Tibial nerve (tissue), 4 donors: ENCODE data around the gene AGBL1. TPM values are rescaled to one million over a fixed set of nuclear protein-coding genes. Genes with fewer than 3 reads are reported as not detected.

ENCODE experiments used
- DNase-seq, 2 donors: peaks; one replicate each; pipeline ENCODE4 v3.0.0-alpha.2; 2019; ENCODE audit warnings: low spot score in 2 of 2
- H3K27ac ChIP-seq, 4 donors: fragments of 200-600 bp; sonication (generic) in 3 of 4; one replicate each; pipeline ENCODE4 v1.5.1; 2017 to 2019; ENCODE audit warnings: mild to moderate bottlenecking in 1 of 4
- H3K27me3 ChIP-seq, 2 donors: fragments of 200-600 bp; sonication (generic) in 1 of 2; one replicate each; pipeline versions ENCODE4 v1.5.1 to v1.6.0; 2017 to 2019
- H3K36me3 ChIP-seq, 3 donors: fragments of 200-600 bp; sonication (generic); one replicate each; pipeline ENCODE4 v1.5.1; 2018 to 2019
- H3K4me1 ChIP-seq, 4 donors: fragments of 200-600 bp; sonication (generic) in 3 of 4; one replicate each; pipeline ENCODE4 v1.5.1; 2017 to 2019
- H3K4me3 ChIP-seq, 4 donors: fragments of 200-600 bp; sonication (generic) in 3 of 4; one replicate each; pipeline ENCODE4 v1.5.1; 2017 to 2019; ENCODE audit warnings: mild to moderate bottlenecking in 1 of 4, moderate library complexity in 1 of 4
- H3K9me3 ChIP-seq, 4 donors: fragments of 200-600 bp; sonication (generic) in 3 of 4; one replicate each; pipeline ENCODE4 v1.5.1; 2017 to 2019
- EP300 ChIP-seq, 2 donors: sonication (generic); formaldehyde crosslinking; IDR thresholded peaks; one replicate each; pipeline ENCODE4 v1.6.1; 2017; ENCODE audit warnings: antibody characterized with exemption in 2 of 2, mild to moderate bottlenecking in 1 of 2
- POLR2A ChIP-seq, 2 donors: fragments of 450-650 bp; IDR thresholded peaks; one replicate each; pipeline ENCODE4 v1.6.1; 2017; ENCODE audit warnings: antibody characterized with exemption in 2 of 2, mild to moderate bottlenecking in 2 of 2, moderate library complexity in 2 of 2
- WGBS, 2 donors: methylation state at CpG; one replicate each; pipeline ENCODE4 v1.1.5; 2018; 5-methylcytosine and 5-hydroxymethylcytosine counted together
- total RNA-seq, 4 donors: library from RNA; depleted of rRNA; stranded (reverse); fragments of >200 nt; gene quantifications; one replicate each; pipeline ENCODE4 v1.1.0, GENCODE V29; 2016
- TF ChIP-seq, protein P1 (sequence below), 5 experiments: fragments of 200-600 bp in 3 of 5; fragments of 450-650 bp in 2 of 5; sonication (generic) in 3 of 5; IDR thresholded peaks; one replicate each; pipeline ENCODE4 v1.5.1; 2016 to 2019; ENCODE audit warnings: antibody characterized with exemption in 5 of 5, mild to moderate bottlenecking in 3 of 5, moderate library complexity in 2 of 5

The AGBL1 gene
- total RNA-seq, 4 donors from 2014 or later = under 0.01 to 1.2 (median 0.21) TPM; not detected in 1

DNA sequence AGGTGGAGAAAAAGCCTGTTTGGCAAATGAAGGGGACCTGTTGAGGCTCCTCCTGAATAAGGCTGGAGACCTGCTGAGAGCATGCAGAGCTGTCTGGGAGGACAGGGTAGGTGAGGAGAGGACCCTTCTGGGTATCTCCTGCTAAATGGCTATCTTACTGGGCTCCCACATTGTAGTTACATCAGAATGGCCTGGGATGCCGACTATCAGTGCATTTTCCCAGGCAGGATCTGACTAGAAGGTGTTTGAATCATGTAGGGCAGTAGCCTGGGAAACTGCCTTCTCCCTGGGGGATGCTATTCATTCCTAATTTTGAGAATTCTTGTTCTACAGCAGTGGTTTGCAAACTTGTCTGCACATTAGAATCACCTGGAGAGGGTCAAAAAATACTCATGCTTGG lies 631 bp downstream of the AGBL1 start:
- H3K27me3 ChIP-seq = no peaks in the 10 kb centered on the region
- 59 to 63% methylated on average over 1 of the region's 1 CpG for WGBS, 2 donors
- H3K9me3 ChIP-seq = no peaks in the 10 kb centered on the region
- no peak overlapping the region for H3K27ac ChIP-seq
- no peaks in the 10 kb centered on the region for H3K36me3 ChIP-seq
- no peak overlapping the region for H3K4me3 ChIP-seq
- DNase-seq = no peak
- H3K4me1 ChIP-seq = peaks cover 0 to 6% (median 0%) of the 10 kb centered on the region in 4 donors
- TF ChIP-seq EP300 (IDR thresholded peaks at IDR 0.05) (no peak), POLR2A (IDR thresholded peaks at IDR 0.05) (no peak)
- TF ChIP-seq, protein P1, sequence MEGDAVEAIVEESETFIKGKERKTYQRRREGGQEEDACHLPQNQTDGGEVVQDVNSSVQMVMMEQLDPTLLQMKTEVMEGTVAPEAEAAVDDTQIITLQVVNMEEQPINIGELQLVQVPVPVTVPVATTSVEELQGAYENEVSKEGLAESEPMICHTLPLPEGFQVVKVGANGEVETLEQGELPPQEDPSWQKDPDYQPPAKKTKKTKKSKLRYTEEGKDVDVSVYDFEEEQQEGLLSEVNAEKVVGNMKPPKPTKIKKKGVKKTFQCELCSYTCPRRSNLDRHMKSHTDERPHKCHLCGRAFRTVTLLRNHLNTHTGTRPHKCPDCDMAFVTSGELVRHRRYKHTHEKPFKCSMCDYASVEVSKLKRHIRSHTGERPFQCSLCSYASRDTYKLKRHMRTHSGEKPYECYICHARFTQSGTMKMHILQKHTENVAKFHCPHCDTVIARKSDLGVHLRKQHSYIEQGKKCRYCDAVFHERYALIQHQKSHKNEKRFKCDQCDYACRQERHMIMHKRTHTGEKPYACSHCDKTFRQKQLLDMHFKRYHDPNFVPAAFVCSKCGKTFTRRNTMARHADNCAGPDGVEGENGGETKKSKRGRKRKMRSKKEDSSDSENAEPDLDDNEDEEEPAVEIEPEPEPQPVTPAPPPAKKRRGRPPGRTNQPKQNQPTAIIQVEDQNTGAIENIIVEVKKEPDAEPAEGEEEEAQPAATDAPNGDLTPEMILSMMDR (IDR thresholded peaks at IDR 0.05) = no peak

DNA sequence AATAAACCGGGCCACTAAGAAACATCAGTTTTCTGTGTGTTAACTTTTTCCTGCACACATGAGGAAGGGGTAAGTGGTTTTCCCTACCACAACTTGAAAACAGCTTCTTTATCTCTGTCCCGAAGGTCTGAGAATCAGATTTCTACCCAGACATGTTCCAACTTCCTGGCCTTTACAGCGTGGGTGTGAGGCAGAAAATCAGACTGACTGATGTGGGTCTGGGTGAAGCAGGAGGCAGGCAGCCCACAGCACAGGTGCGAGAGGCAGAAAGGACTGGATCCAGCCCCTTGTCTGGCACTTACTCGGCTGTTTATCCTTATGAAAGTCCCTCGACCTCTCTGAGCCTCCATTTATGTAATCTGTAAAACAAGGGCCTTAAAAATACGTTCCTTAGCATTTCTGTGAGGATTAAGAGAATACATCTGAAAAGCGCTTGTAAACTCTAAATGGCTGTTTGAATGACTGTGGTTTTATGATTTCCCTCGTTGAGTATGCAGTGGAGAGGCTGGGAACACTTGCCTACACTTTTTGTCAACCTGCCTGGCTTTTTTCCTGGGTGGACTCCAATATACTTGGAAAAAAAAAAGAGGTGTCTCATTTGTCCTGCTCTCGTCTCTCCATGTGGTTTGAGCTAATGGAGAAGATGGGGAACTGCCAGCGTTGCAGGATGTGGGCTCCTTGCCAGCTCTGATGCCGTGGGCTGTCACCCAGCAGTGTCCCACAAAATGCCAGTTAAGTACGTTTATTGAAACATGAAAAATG lies 3.1 kb downstream of the AGBL1 start:
- DNase-seq = no peak
- H3K9me3 ChIP-seq = no peaks in the 10 kb centered on the region
- no peaks in the 10 kb centered on the region for H3K27me3 ChIP-seq
- H3K27ac ChIP-seq = no peak overlapping the region
- TF ChIP-seq, protein P1 (IDR thresholded peaks at IDR 0.05) = no peak
- TF ChIP-seq EP300 (IDR thresholded peaks at IDR 0.05) (no peak), POLR2A (IDR thresholded peaks at IDR 0.05) (no peak)
- peaks cover 0 to 6% (median 0%) of the 10 kb centered on the region in 4 donors for H3K4me1 ChIP-seq
- H3K4me3 ChIP-seq = no peak overlapping the region
- H3K36me3 ChIP-seq = no peaks in the 10 kb centered on the region
- WGBS, 2 donors = 36 to 39% methylated on average over 13 of the region's 13 CpGs

DNA sequence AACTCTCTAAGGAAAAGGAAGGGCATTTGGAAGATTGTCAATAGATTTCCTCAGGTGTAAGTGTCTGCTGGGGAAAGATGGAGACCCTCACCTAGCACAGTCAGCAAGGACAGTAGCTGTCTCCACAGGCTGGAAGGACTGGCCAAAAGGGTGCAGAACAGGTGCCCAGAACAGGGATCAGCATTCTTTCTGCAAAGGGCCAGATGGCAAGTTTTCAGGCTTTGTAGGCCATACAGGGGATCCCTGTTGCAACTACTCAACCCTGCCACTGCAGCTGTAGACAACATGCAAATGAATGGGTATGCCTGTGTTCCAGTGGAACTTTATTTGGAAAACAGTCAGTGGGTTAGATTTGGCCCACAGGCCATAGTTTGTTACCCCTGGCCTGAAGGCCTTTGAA lies 8.1 kb downstream of the AGBL1 start:
- no peak overlapping the region for H3K27ac ChIP-seq
- H3K4me3 ChIP-seq = no peak overlapping the region
- H3K27me3 ChIP-seq = no peaks in the 10 kb centered on the region
- peaks cover 0 to 4% (median 0%) of the 10 kb centered on the region in 4 donors for H3K4me1 ChIP-seq
- no peaks in the 10 kb centered on the region for H3K9me3 ChIP-seq
- TF ChIP-seq, protein P1 (IDR thresholded peaks at IDR 0.05) = no peak
- TF ChIP-seq POLR2A (IDR thresholded peaks at IDR 0.05) = no peak
- TF ChIP-seq EP300 (IDR thresholded peaks at IDR 0.05) = no peak
- H3K36me3 ChIP-seq = no peaks in the 10 kb centered on the region
- no peak for DNase-seq

DNA sequence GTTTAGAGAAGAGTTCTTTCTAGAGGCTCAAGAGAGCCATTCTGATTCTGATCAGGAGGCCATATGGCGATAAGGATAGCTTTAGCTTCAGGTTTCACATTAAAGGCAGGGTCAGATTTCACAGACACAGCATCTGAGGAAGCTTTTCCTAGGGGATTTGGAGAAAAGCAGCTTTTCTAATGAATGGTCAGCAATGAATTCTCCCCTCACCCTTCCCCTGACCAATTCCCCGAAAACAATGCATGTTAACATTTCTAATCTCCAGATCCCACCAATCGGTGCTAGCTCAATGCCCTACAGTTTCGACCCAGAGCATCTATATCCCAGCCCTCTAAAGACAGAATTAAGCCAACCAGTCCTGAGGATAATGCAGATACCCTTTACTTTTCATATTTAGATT lies 9.8 kb downstream of the AGBL1 start:
- H3K4me3 ChIP-seq = no peak overlapping the region
- no peaks in the 10 kb centered on the region for H3K27me3 ChIP-seq
- TF ChIP-seq, protein P1 (IDR thresholded peaks at IDR 0.05) = no peak
- no peak for TF ChIP-seq POLR2A (IDR thresholded peaks at IDR 0.05)
- TF ChIP-seq EP300 (IDR thresholded peaks at IDR 0.05) = no peak
- no peak overlapping the region for H3K27ac ChIP-seq
- H3K9me3 ChIP-seq = no peaks in the 10 kb centered on the region
- H3K36me3 ChIP-seq = no peaks in the 10 kb centered on the region
- no peak for DNase-seq
- 35 to 43% methylated on average over 4 of the region's 4 CpGs for WGBS, 2 donors
- H3K4me1 ChIP-seq = no peaks in the 10 kb centered on the region

DNA sequence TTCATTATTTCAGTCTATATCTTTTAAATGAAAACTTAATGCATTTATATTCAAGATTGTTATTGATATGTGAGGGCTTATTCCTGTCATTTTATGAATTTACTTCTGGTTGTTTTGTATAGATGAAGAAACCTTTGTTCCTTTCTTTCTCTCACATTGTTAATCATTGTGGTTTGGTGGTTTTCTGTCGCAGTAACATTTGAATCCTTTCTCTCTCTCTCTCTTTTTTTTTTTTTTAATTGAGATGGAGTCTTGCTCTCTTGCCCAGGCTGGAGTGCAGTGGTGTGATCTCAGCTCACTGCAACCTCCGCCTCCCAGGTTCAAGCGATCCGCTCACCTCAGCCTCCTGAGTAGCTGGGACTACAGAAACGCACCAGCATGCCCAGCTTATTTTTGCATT lies 22.1 kb downstream of the AGBL1 start:
- 91 to 98% methylated on average over 5 of the region's 5 CpGs for WGBS, 2 donors
- Histone ChIP-seq H3K36me3 (no peaks in the 10 kb centered on the region), H3K9me3 (peaks cover 0 to 31% (median 2%) of the 10 kb centered on the region in 4 donors), H3K27ac (no peak overlapping the region), H3K27me3 (no peaks in the 10 kb centered on the region), H3K4me3 (no peak overlapping the region), H3K4me1 (no peaks in the 10 kb centered on the region)
- no peak for DNase-seq
- TF ChIP-seq EP300 (IDR thresholded peaks at IDR 0.05) (no peak), POLR2A (IDR thresholded peaks at IDR 0.05) (no peak)
- TF ChIP-seq, protein P1 (IDR thresholded peaks at IDR 0.05) = no peak
